Endothelial cell of umbilical vein (primary cell): Measurements from ENCODE around the gene CDH20. TPM values are rescaled to one million over a fixed set of nuclear protein-coding genes. Genes with fewer than 3 reads are reported as not detected.

Source experiments
- BruUV-seq: library from RNA; stranded (reverse); fragments of 400-500 nt; replicated peaks from 2 replicates; lab custom pipeline; 2021; lab: Mats Ljungman, UMichigan
- CTCF ChIA-PET: fragments of 300-600, 350-600 bp; sonication (Branson Sonifier 250); formaldehyde crosslinking; loops from one replicate; lab custom pipeline; 2021; ENCODE audit warnings: antibody characterized with exemption, inconsistent platforms; lab: Charles Lee
- POLR2A ChIA-PET: fragments of 300-600, 350-600 bp; sonication (Branson Sonifier 250); formaldehyde crosslinking; loops from one replicate; lab custom pipeline; 2021; ENCODE audit warnings: antibody characterized with exemption, inconsistent platforms; lab: Charles Lee
- DNase-seq: peaks from one replicate; pipeline ENCODE4 v3.0.0-alpha.2; 2011; ENCODE audit warnings: low read depth, low spot score
- FAIRE-seq: peaks from 2 replicates; lab custom pipeline; 2011; peaks lifted over from hg19 to GRCh38; lab: Jason Lieb, UNC
- H2AFZ ChIP-seq: 2 replicates; pipeline ENCODE4 v1.6.0; 2012; ENCODE audit warnings: low read depth, low read length, control low read depth, inconsistent platforms
- H3K27ac ChIP-seq: 2 replicates; pipeline ENCODE4 v1.5.1; 2011; ENCODE audit warnings: low read depth, mild to moderate bottlenecking, control low read depth, low read length, moderate library complexity; ENCODE audit not compliant: insufficient read depth
- H3K27me3 ChIP-seq, 2 experiments: 2 replicates each; pipeline versions ENCODE4 v1.6.0 to v1.6.1; 2011; ENCODE audit warnings: low read length in 2 of 2, mixed read lengths in 1 of 2; ENCODE audit not compliant: control insufficient read depth in 2 of 2, insufficient read depth in 2 of 2
- H3K36me3 ChIP-seq, 2 experiments: 2 replicates in 1 of 2; 3 replicates in 1 of 2; pipeline ENCODE4 v1.5.1; 2011; ENCODE audit warnings: low read length in 2 of 2, mild to moderate bottlenecking in 1 of 2, moderate library complexity in 1 of 2; ENCODE audit not compliant: control insufficient read depth in 2 of 2, insufficient read depth in 2 of 2; ENCODE audit errors: extremely low read depth in 1 of 2
- H3K4me1 ChIP-seq: 3 replicates; pipeline ENCODE4 v1.5.1; 2011; ENCODE audit warnings: mild to moderate bottlenecking, low read length; ENCODE audit not compliant: control insufficient read depth, insufficient read depth; ENCODE audit errors: extremely low read depth
- H3K4me2 ChIP-seq: 2 replicates; pipeline ENCODE4 v1.6.1; 2011; ENCODE audit warnings: low read length, control low read depth, mixed read lengths; ENCODE audit not compliant: insufficient read depth
- H3K4me3 ChIP-seq, 3 experiments: fragments of 200-600 bp in 1 of 3; sonication (generic), shearing (Covaris generic) in 1 of 3; replicated peaks in 1 of 3; 2 replicates each; pipeline ENCODE4 v1.5.1; 2011 to 2016; ENCODE audit warnings: control low read depth in 3 of 3, low read length in 3 of 3, mild to moderate bottlenecking in 2 of 3, inconsistent platforms in 1 of 3, low read depth in 1 of 3, moderate library complexity in 1 of 3; ENCODE audit not compliant: insufficient read depth in 1 of 3
- H3K79me2 ChIP-seq: 2 replicates; pipeline ENCODE4 v1.6.0; 2012; ENCODE audit warnings: low read length, inconsistent platforms; ENCODE audit not compliant: control insufficient read depth, insufficient read depth
- H3K9ac ChIP-seq: replicated peaks from 2 replicates; pipeline ENCODE3; 2011; ENCODE audit warnings: low read length, control low read depth; ENCODE audit not compliant: insufficient read depth; ENCODE audit errors: extremely low read depth
- H3K9me1 ChIP-seq: replicated peaks from 3 replicates; pipeline ENCODE4 v1.6.0; 2011; ENCODE audit warnings: mild to moderate bottlenecking, low read length; ENCODE audit not compliant: control insufficient read depth, insufficient read depth; ENCODE audit errors: extremely low read depth
- H3K9me3 ChIP-seq: replicated peaks from 2 replicates; pipeline ENCODE4 v1.5.1; 2012; ENCODE audit warnings: low read length, inconsistent platforms; ENCODE audit not compliant: control insufficient read depth, insufficient read depth
- H4K20me1 ChIP-seq: replicated peaks from 2 replicates; pipeline ENCODE3; 2011; ENCODE audit warnings: mild to moderate bottlenecking, low read length; ENCODE audit not compliant: control insufficient read depth, insufficient read depth; ENCODE audit errors: extremely low read depth
- EZH2 ChIP-seq: IDR thresholded peaks from 2 replicates; pipeline ENCODE4 v1.6.1; 2012; ENCODE audit warnings: borderline replicate concordance, low read depth, mild to moderate bottlenecking, moderate library complexity, low read length, inconsistent platforms; ENCODE audit not compliant: severe bottlenecking
- FOS ChIP-seq: IDR thresholded peaks from 2 replicates; pipeline ENCODE4 v1.6.1; 2011; ENCODE audit warnings: mild to moderate bottlenecking, low read length, moderate library complexity, borderline replicate concordance; ENCODE audit not compliant: insufficient read depth
- GATA2 ChIP-seq: IDR thresholded peaks from 2 replicates; pipeline ENCODE4 v1.7.0; 2011; ENCODE audit warnings: low read depth, mild to moderate bottlenecking, moderate library complexity, mixed read lengths, low read length; ENCODE audit not compliant: insufficient read length, insufficient read depth
- JUN ChIP-seq: IDR thresholded peaks from 2 replicates; pipeline ENCODE4 v1.6.1; 2011; ENCODE audit warnings: borderline replicate concordance, low read depth; ENCODE audit not compliant: insufficient read length, insufficient read depth
- MYC ChIP-seq: IDR thresholded peaks from one replicate; pipeline ENCODE4 v1.6.1; 2011; ENCODE audit warnings: mild to moderate bottlenecking, low read depth, low read length
- POLR2A ChIP-seq: IDR thresholded peaks from 2 replicates; pipeline ENCODE4 v1.6.1; 2012; ENCODE audit warnings: low read depth, mild to moderate bottlenecking, control low read depth, low read length
- POLR2AphosphoS5 ChIP-seq: IDR thresholded peaks from 2 replicates; pipeline ENCODE4 v1.6.1; 2012; ENCODE audit warnings: low read depth, mild to moderate bottlenecking, control low read depth, low read length, moderate library complexity; ENCODE audit not compliant: insufficient read depth
- dilution Hi-C: fragments of 300-500 bp; cut with MboI; formaldehyde crosslinking; loops from one replicate; pipeline ENCODE4 v1.15.0; 2019; ENCODE audit warnings: low sequenced_read_pairs; ENCODE audit not compliant: extremely low pct_ligation_motif_present
- intact Hi-C: fragments of 100-400 bp; cut with micrococcal nuclease; formaldehyde crosslinking; loops from one replicate; pipeline ENCODE4 v1.10.0; 2022
- polyA plus RNA-seq, 4 experiments: library from polyadenylated mRNA; depleted of rRNA in 3 of 4; stranded (reverse) in 3 of 4; unstranded in 1 of 4; fragments of >200 nt; gene quantifications; 2 replicates each; pipeline versions ENCODE4 v1.2.1 to v1.2.3, GENCODE V29; 2011 to 2012; ENCODE audit warnings: missing spikeins in 1 of 4
- total RNA-seq: library from RNA; stranded (reverse); gene quantifications from 2 replicates; pipeline ENCODE4 v1.2.3, GENCODE V29; 2021
- TF ChIP-seq, protein P1 (sequence below), 2 donors: IDR thresholded peaks; 1 replicate in 1 of 2; 2 replicates in 1 of 2; pipeline ENCODE4 v1.5.1; 2011; ENCODE audit warnings: low read length in 2 of 2, mild to moderate bottlenecking in 2 of 2, moderate library complexity in 2 of 2, control low read depth in 1 of 2, inconsistent platforms in 1 of 2, low read depth in 1 of 2; ENCODE audit not compliant: insufficient read depth in 1 of 2; ENCODE audit errors: extremely low read depth in 1 of 2
- TF ChIP-seq, protein P2 (sequence below): IDR thresholded peaks from 2 replicates; pipeline ENCODE4 v1.6.1; 2011; ENCODE audit not compliant: insufficient read depth, insufficient read length

CDH20 gene
- total and polyA plus RNA-seq, 2 donors (not counting 3 experiments of a cell fraction or from before 2014, with no cell fraction given): not detected

DNA sequence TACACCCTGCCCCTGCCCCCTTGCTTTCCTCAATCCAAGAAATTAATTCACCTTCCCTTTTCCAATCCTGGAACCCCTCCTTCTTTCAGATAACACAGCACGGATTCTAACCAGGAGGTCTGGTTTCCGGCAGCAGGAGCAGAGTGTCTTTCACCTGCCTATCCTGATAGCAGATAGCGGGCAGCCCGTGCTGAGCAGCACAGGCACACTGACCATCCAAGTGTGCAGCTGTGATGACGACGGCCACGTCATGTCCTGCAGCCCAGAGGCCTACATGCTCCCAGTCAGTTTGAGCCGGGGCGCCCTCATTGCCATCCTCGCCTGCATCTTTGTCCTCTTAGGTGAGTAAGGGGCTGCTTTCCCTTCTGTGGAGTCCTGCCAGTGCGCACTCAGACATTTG, 216.7 kb downstream of the CDH20 start:
- no peak for TF ChIP-seq JUN
- TF ChIP-seq EZH2: no peak
- TF ChIP-seq POLR2A: no peak
- TF ChIP-seq, protein P1, sequence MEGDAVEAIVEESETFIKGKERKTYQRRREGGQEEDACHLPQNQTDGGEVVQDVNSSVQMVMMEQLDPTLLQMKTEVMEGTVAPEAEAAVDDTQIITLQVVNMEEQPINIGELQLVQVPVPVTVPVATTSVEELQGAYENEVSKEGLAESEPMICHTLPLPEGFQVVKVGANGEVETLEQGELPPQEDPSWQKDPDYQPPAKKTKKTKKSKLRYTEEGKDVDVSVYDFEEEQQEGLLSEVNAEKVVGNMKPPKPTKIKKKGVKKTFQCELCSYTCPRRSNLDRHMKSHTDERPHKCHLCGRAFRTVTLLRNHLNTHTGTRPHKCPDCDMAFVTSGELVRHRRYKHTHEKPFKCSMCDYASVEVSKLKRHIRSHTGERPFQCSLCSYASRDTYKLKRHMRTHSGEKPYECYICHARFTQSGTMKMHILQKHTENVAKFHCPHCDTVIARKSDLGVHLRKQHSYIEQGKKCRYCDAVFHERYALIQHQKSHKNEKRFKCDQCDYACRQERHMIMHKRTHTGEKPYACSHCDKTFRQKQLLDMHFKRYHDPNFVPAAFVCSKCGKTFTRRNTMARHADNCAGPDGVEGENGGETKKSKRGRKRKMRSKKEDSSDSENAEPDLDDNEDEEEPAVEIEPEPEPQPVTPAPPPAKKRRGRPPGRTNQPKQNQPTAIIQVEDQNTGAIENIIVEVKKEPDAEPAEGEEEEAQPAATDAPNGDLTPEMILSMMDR (IDR thresholded peaks at IDR 0.05; ENCODE audit: extremely low read depth in 1 of 2, insufficient read depth in 1 of 2, low read depth in 1 of 2, low read length in 2 of 2): no peak
- no peak for TF ChIP-seq GATA2
- TF ChIP-seq MYC: no peak
- no peak for TF ChIP-seq FOS
- TF ChIP-seq, protein P2, sequence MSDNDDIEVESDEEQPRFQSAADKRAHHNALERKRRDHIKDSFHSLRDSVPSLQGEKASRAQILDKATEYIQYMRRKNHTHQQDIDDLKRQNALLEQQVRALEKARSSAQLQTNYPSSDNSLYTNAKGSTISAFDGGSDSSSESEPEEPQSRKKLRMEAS: no peak
- no peak for TF ChIP-seq POLR2AphosphoS5
- Histone ChIP-seq H3K27me3 (no peaks in the 10 kb centered on the region), H3K27ac (no peak overlapping the region), H4K20me1 (no peaks in the 10 kb centered on the region), H3K4me2 (no peak overlapping the region), H3K36me3 (no peaks in the 10 kb centered on the region), H2AFZ (no peak overlapping the region), H3K9me3 (no peaks in the 10 kb centered on the region), H3K79me2 (no peaks in the 10 kb centered on the region), H3K9me1 (no peaks in the 10 kb centered on the region), H3K9ac (no peak overlapping the region), H3K4me1 (peaks cover 5% of the 10 kb centered on the region), H3K4me3 (no peak overlapping the region)
- DNase-seq: no peak
- dilution Hi-C loops: no loop called here
- ChIA-PET CTCF (interaction anchor here (0.9 to 1.6 kb wide), 6 partner anchors 32 to 581 kb away, joined by 3 to 15 read pairs (median 4); no protein-coding TSS in a partner anchor), POLR2A (no interaction called here)
- no TSS peak for BruUV-seq
- intact Hi-C loops: loop anchor here (2.0 kb wide), 2 partner anchors 57 to 351 kb away; no protein-coding TSS in a partner anchor
- FAIRE-seq: no peak
